NCI-H526 (cell line): ENCODE measurements around the gene ADRA1B.
A peak's percentile ranks its signal among the peaks of the same experiment; 100 is the strongest.

Source experiments
- DNase-seq, 2 experiments: peaks; one replicate each; lab custom pipeline; 2025; lab: John Stamatoyannopoulos, UW

ADRA1B gene

GRCh38 chr5:159915904-159916840 lies at the start of gene ADRA1B:
TSS of gene ADRA1B (plus strand) at chr5:159916482. CDS start at chr5:159916906, 424 bp downstream.
- DNase-seq = peak in 1 of 2 experiments; percentile 72

GRCh38 chr5:159873680-159874079 lies 42.6 kb upstream of the ADRA1B start:
- DNase-seq = no peak

DNA sequence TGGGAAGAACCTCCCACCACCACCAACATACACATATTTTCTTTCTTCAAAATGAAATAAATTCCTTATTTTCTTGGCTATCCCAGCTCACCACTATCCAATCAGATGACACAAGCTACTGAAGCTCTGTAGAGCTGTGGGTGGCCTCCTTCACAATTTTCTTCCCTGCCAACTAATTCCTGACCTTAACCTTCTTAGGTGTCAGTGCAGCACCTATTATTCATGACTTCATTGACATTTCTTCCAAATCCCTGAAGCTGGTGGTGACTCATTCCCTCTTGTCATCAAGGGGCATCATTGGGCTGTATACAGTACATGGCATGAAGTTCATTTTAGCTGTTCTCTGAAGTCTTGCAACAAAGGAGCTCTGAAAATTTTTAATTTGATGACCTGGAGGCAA lies 42.0 kb upstream of the ADRA1B start:
- no peak for DNase-seq

- DNase-seq = no peak
These were observed 39.3 kb upstream of the ADRA1B start for GRCh38 chr5:159877016-159877415.

DNA sequence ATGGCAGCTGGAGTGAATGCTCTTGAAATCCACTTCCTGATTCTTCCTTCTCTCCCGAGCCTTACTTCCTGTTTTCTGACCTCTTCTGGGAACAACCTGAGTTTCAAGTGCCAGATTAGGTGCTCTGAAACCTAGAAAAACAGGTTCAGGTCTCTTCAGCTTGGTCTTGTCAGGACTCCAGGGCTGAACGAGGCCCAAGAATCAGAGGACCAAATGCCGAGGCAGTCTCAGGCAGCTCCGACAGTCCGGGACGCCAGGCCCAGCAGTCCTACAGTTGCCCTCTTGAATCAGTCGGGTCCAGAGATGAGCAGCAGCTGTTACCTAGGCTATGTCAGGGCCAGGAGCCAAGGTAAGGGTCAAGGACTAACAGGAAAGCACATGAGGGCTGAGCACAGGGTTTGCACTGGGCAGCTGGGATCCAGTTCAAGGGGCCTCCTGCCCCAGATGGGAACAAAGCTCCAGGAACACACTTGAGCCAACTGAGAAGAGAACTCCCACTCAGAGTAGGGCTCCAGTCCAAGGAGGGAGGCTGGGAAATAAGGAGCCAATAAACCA lies 38.3 kb upstream of the ADRA1B start:
- no peak for DNase-seq

- DNase-seq = peak in 1 of 2 experiments; percentile 35
These were observed 37.3 kb upstream of the ADRA1B start for GRCh38 chr5:159878988-159879471.

DNA sequence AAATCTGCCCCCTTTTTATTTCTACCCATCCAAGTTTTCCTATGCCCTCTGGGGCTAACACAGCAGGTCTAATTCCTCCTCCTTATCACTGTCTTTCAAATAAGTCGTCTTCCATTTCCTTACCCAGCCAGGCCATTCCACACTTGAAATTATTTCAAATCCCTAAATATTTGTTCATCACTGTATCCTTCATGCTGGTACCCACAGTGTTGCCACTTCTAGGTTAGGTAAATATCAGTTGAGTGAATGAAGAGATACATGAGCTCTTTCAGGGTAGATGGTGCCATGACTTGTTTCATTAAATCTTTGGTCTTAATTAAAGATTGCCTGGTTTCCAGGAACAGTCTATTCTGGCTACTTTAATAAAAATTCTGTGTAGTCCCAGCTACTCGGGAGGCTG lies 35.6 kb upstream of the ADRA1B start:
- no peak for DNase-seq

DNA sequence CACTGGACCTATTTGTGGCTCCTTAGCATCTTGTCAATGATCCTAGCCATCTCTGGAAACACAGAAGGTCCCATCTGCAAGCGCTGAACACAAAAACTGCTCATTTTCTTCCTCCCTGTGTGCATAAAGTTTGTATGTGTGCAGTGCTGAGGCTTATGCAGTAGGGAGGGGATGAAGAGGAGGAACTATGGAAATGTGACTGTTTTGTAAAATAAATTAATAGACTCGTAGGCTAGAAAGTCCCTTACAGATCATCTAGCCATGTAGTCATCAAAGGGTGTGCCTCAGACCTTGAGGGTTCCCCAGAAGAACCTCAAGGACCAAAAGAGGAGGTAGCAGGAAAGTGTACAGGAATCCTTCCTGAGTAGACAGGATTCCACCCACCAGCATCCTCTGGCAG lies 34.3 kb upstream of the ADRA1B start:
- no peak for DNase-seq

DNA sequence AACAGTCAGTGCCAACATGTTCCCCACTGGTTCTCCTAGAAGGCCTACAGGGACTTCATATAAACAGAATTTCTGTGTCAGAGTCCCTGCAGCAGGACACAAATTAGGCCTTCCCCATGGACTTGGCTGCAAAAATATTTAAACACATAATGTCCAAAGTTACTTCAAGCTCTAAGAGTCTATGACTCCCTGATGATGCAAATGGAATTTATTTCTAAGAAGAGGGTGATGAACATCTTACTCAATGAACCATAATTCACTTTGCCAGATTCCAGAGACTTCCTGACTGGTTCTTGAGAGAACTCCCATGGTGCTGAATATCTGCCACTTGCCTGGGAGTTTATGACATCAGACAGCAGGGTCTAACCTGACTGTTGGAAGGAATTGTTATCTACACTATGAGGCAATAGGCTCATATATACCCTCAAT lies 32.7 kb upstream of the ADRA1B start:
- DNase-seq = no peak

GRCh38 chr5:159884917-159885620 lies 31.2 kb upstream of the ADRA1B start:
- no peak for DNase-seq

DNA sequence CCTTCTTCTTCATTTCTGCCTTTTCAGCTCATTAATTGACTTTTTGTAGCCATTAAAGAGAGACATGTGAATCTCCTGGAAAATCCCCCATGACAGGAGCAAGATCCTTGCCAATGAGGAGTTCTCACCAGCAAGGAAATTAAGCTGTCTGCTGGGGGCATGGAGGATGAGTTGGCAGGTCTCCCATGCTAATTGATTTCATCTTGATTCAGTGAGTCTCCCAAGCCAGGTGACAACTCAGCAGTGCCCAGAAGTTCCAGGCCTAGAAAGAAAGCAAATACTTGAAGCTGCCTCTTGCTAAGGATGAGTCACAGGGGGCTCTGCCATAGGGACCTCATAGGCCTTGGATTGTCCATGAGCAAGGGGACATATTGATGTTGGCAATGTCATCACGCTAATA lies 30.0 kb upstream of the ADRA1B start:
- DNase-seq = no peak

DNA sequence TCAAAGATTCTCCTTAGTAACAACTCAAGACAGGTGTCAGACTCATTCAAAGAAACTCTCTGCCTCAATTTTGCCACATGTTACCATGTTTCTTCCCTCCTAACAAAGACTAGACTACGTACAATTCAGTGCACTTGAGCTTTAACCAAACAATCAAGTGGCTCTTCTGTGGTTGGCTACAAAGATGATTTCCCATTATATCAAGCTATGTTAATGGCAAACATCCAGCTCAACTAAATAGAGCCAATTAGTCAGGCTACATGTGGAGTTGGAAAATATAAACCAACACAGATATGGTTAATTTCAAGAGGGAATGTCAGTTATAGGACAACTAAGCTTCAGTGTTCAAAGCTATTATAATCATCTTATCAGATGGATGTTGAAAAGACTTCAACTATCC lies 29.2 kb upstream of the ADRA1B start:
- DNase-seq = no peak

- DNase-seq = no peak
These were observed 27.4 kb upstream of the ADRA1B start for GRCh38 chr5:159888860-159889259.

GRCh38 chr5:159890141-159890540 lies 26.1 kb upstream of the ADRA1B start:
- no peak for DNase-seq

GRCh38 chr5:159891371-159891770 lies 24.9 kb upstream of the ADRA1B start:
- no peak for DNase-seq

GRCh38 chr5:159893040-159893695 lies 23.1 kb upstream of the ADRA1B start:
- DNase-seq = no peak

- no peak for DNase-seq
These were observed 22.0 kb upstream of the ADRA1B start for GRCh38 chr5:159894149-159894720.

DNA sequence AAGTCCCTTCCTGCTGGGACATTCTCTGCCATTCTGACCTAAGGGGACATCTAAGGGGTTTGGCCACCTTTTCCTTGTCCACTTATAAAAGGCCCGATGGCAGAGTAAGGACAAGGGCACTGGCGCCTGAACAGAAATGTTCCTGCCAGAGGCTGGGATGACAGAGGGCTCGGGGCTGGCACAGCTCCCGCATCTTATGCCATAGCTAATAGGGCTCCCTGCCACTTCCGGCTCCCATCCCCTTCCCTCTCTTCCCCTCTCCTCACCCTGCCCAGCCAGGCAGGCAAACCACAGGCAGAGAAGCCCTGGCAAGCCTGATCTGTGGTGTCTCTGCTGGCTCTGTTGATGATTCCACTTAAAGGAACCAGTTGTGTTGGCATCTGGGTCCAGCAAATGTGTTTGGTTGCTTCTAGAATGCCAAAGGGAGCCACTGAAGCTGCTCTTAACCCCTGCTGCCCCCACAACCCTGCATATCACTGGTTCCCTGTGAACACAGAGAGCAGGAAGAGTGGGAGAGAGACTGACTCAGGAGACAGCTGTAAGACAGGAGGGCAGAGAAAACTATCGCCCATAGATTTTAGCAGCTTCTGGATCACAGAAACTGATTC lies 18.4 kb upstream of the ADRA1B start:
- DNase-seq = no peak

GRCh38 chr5:159899067-159900049 lies 16.9 kb upstream of the ADRA1B start:
- DNase-seq = no peak

GRCh38 chr5:159901308-159901707 lies 15.0 kb upstream of the ADRA1B start:
- DNase-seq = no peak
